ENCODE measurements around the gene DOC2A.

Gene DOC2A

GRCh38 chr16:29978564-29979270, 32.1 kb downstream of the DOC2A start:
- TF ChIP-seq, protein P1, sequence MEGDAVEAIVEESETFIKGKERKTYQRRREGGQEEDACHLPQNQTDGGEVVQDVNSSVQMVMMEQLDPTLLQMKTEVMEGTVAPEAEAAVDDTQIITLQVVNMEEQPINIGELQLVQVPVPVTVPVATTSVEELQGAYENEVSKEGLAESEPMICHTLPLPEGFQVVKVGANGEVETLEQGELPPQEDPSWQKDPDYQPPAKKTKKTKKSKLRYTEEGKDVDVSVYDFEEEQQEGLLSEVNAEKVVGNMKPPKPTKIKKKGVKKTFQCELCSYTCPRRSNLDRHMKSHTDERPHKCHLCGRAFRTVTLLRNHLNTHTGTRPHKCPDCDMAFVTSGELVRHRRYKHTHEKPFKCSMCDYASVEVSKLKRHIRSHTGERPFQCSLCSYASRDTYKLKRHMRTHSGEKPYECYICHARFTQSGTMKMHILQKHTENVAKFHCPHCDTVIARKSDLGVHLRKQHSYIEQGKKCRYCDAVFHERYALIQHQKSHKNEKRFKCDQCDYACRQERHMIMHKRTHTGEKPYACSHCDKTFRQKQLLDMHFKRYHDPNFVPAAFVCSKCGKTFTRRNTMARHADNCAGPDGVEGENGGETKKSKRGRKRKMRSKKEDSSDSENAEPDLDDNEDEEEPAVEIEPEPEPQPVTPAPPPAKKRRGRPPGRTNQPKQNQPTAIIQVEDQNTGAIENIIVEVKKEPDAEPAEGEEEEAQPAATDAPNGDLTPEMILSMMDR (IDR thresholded peaks at IDR 0.05; ENCODE audit: low read depth, low read length), result no peak
- DNase-seq (ENCODE audit: extremely low read depth, low read depth), result no peak

DNA sequence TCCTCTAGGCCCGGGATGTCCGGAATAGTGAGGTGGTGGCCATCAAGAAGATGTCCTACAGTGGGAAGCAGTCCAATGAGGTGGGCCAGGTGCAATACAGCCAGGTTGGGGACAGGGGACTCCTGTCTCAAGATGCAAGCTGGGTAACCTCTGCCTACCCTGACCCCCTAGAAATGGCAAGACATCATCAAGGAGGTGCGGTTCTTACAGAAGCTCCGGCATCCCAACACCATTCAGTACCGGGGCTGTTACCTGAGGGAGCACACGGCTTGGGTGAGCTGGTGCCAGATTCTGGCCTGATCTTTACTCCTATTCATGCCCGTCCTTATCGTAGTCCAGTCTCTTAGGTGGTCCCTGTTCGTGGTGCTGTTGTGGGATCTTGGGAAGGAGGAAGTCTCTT, 32.7 kb downstream of the DOC2A start:
- TF ChIP-seq, protein P1 (IDR thresholded peaks at IDR 0.05; ENCODE audit: low read depth, low read length), result no peak
- DNase-seq (ENCODE audit: extremely low read depth, low read depth), result no peak

- TF ChIP-seq, protein P1 (IDR thresholded peaks at IDR 0.05; ENCODE audit: low read depth, low read length), result no peak
These were observed 33.6 kb downstream of the DOC2A start for GRCh38 chr16:29977063-29977825.

DNA sequence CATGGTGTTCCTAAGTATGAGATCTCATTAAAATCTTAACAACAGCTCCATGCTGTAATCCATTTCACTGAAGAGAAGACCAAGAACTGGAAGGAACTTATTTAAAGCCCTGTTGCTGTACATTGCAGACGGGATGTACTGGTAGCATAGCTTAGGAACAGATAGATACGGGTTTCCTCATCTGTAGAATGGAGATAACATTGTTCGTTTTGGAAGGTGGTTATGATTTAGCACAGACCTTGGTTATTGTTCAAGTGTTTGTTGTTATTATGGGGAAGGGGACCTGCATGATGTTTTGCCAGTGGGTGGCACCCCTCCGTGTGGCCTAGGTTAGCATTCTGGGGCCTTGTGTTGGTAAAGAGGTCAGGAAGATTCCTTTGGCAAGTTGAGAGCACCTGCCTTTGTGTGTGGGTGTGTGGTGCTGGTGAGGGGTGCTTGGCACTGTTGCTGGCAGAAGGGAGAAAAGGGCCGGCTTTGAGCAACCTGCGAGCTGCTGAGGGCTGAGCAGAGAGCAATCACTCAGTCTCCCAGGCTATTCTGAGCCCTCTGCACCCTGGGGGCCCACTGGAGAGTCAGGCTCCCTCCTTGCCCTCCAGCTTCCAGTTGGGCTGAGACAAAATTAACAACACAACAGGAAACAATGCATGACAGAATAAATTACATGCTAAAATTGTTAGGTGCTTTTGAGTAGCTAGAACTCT, 34.9 kb downstream of the DOC2A start:
- TF ChIP-seq, protein P1 (IDR thresholded peaks at IDR 0.05; ENCODE audit: low read depth, low read length), result no peak
- no peak for DNase-seq (ENCODE audit: extremely low read depth, low read depth)

More at GRCh38 chr16:29977063-29977825, 33.6 kb downstream of the DOC2A start:
- DNase-seq (ENCODE audit: extremely low read depth, low read depth), result no peak

- TF ChIP-seq, protein P1 (IDR thresholded peaks at IDR 0.05; ENCODE audit: low read depth, low read length), result no peak
- DNase-seq (ENCODE audit: extremely low read depth, low read depth), result no peak
These were observed 35.7 kb downstream of the DOC2A start for GRCh38 chr16:29975134-29975538.

- no peak for DNase-seq (ENCODE audit: extremely low read depth, low read depth)
- TF ChIP-seq, protein P1 (IDR thresholded peaks at IDR 0.05; ENCODE audit: low read depth, low read length), result no peak
These were observed 36.3 kb downstream of the DOC2A start for GRCh38 chr16:29974291-29975133.
